ENCODE results near the gene FAM241B.

FAM241B gene

DNA sequence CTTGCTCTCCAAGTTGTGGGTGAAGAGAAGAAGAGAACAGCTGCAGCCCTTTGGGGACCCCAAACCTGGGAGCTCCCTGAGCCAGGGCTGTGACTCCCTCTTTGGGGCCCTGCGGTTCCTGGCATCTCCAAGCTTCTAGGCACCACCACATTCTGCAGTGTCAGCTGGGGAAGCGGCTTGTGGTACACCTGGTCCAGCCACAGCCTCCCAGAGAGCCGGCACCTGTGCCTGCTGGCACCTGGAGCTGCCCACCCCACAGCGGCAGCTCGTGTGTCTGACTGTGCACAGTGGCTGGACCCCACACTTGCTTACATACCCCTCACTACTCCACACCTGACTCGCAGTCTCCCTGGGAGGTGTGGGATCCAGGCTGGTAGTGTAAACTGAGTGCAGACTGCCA is 23.5 kb downstream of the FAM241B start:
- no peaks in the 10 kb centered on the region for H3K79me2 ChIP-seq (ENCODE audit: low read length)
- peaks cover 82% of the 10 kb centered on the region for H3K27me3 ChIP-seq (replicated peaks; ENCODE audit: insufficient read depth, low read length)
- H4K20me1 ChIP-seq (ENCODE audit: insufficient read depth, low read length): no peaks in the 10 kb centered on the region
- H3K9me3 ChIP-seq (replicated peaks; ENCODE audit: insufficient read depth, low read length): no peaks in the 10 kb centered on the region
- H3K4me1 ChIP-seq (ENCODE audit: low read length): no peaks in the 10 kb centered on the region
- TF ChIP-seq EZH2phosphoT487 (IDR thresholded peaks at IDR 0.05; ENCODE audit: low read length): no peak
- TF ChIP-seq, protein P1, sequence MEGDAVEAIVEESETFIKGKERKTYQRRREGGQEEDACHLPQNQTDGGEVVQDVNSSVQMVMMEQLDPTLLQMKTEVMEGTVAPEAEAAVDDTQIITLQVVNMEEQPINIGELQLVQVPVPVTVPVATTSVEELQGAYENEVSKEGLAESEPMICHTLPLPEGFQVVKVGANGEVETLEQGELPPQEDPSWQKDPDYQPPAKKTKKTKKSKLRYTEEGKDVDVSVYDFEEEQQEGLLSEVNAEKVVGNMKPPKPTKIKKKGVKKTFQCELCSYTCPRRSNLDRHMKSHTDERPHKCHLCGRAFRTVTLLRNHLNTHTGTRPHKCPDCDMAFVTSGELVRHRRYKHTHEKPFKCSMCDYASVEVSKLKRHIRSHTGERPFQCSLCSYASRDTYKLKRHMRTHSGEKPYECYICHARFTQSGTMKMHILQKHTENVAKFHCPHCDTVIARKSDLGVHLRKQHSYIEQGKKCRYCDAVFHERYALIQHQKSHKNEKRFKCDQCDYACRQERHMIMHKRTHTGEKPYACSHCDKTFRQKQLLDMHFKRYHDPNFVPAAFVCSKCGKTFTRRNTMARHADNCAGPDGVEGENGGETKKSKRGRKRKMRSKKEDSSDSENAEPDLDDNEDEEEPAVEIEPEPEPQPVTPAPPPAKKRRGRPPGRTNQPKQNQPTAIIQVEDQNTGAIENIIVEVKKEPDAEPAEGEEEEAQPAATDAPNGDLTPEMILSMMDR (IDR thresholded peaks at IDR 0.05; ENCODE audit: low read length): no peak
- TF ChIP-seq EZH2 (optimal IDR thresholded peaks at IDR 0.05; ENCODE audit: low read depth, low read length): no peak
- DNase-seq: no peak
- H3K4me3 ChIP-seq (ENCODE audit: low read length): no peak overlapping the region
- H3K9me2 ChIP-seq (replicated peaks; ENCODE audit: insufficient read depth, low read length): no peaks in the 10 kb centered on the region
- H3F3A ChIP-seq (ENCODE audit: insufficient read depth, low read length): no peaks in the 10 kb centered on the region
- no peak overlapping the region for H3K27ac ChIP-seq (ENCODE audit: low read length)
- no peak overlapping the region for H3K4me2 ChIP-seq (ENCODE audit: low read depth, low read length)
- no peak overlapping the region for H3K9ac ChIP-seq (ENCODE audit: low read length)
- H2AFZ ChIP-seq (ENCODE audit: low read length): no peak overlapping the region
- H3K36me3 ChIP-seq (replicated peaks; ENCODE audit: insufficient read depth, low read length): no peaks in the 10 kb centered on the region

DNA sequence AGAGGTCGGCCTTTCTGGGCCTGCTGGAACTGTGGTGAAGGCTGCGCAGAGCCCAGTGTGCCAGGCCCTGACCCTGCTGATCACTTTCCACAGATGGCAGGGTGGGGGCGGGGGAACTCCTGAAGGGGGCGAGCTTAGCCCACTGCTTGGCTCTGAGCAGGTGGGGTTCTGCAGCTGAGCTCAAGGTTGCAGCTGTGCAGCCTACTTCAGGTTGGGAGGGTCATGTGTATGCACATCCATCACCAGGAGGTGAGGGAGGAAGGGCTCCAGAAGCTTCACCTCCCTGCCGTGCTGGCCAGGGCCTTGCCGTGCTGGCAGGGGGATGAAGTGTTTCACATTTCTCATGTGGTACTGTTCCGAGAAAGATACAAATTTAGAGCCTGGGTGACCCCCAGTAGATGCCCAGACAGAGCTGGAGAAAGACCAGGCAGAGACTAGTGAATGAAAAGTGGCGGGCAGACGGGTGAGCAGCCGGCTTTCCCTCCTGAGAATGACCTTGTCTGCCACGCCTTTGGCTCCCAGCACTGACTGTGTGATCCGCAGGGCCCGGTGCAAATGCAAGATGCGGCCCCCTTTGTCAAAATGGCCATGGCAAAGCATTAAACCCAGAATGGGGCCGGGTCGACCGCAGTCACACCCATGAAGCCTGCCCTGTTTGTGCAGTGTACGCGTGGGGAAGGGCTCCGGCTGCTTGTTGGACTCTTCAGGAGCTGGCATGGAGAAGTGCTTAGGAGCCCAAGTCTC is 25.2 kb downstream of the FAM241B start:
- no peak overlapping the region for H3K27ac ChIP-seq (ENCODE audit: low read length)
- H3K9me2 ChIP-seq (replicated peaks; ENCODE audit: insufficient read depth, low read length): no peaks in the 10 kb centered on the region
- H3K4me3 ChIP-seq (ENCODE audit: low read length): no peak overlapping the region
- no peak for TF ChIP-seq EZH2phosphoT487 (IDR thresholded peaks at IDR 0.05; ENCODE audit: low read length)
- TF ChIP-seq, protein P1 (IDR thresholded peaks at IDR 0.05; ENCODE audit: low read length): no peak
- TF ChIP-seq EZH2 (optimal IDR thresholded peaks at IDR 0.05; ENCODE audit: low read depth, low read length): no peak
- no peaks in the 10 kb centered on the region for H3K9me3 ChIP-seq (replicated peaks; ENCODE audit: insufficient read depth, low read length)
- no peak for DNase-seq
- no peak overlapping the region for H2AFZ ChIP-seq (ENCODE audit: low read length)
- H3K79me2 ChIP-seq (ENCODE audit: low read length): no peaks in the 10 kb centered on the region
- peaks cover 86% of the 10 kb centered on the region for H3K27me3 ChIP-seq (replicated peaks; ENCODE audit: insufficient read depth, low read length)
- no peak overlapping the region for H3K9ac ChIP-seq (ENCODE audit: low read length)
- no peaks in the 10 kb centered on the region for H3K4me1 ChIP-seq (ENCODE audit: low read length)
- no peak overlapping the region for H3K4me2 ChIP-seq (ENCODE audit: low read depth, low read length)
- H3F3A ChIP-seq (ENCODE audit: insufficient read depth, low read length): no peaks in the 10 kb centered on the region
- H4K20me1 ChIP-seq (ENCODE audit: insufficient read depth, low read length): no peaks in the 10 kb centered on the region
- no peaks in the 10 kb centered on the region for H3K36me3 ChIP-seq (replicated peaks; ENCODE audit: insufficient read depth, low read length)

DNA sequence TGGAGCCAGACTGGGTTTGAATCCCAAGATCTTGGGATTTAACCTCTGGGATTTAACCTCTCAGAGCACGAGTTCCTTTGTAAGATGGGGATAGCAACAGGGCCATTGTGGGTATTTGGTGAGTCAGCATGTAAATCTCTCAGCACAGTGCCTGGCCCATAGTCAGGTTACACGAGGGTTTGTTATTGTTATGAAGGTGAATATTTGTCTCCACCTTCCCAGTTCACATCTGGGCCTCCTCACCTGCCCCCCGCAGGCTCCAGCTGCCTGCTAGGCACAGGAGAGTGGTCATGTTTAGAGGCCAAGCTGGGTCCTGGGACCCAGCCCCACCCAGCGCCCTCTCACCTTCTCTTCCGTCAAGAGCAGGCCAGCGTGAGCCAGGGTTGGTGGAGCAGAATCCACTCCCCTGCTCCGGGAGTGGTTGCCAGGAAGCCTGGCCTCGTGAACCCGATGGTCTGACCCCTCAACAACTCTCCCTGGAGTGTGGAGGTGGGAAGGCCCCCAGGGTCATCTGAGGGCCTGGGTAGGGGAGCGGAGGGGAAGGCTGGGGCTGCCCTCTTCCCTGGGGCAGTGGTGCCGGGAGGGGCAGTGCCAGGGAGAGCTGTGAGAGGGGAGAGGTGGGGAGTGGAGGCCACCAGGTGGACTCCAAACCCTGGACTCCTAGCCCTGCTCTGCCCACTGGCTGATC is 26.0 kb downstream of the FAM241B start:
- DNase-seq: no peak
- no peak overlapping the region for H3K4me3 ChIP-seq (ENCODE audit: low read length)
- H3K27me3 ChIP-seq (replicated peaks; ENCODE audit: insufficient read depth, low read length): peaks cover 86% of the 10 kb centered on the region
- no peaks in the 10 kb centered on the region for H3F3A ChIP-seq (ENCODE audit: insufficient read depth, low read length)
- no peak overlapping the region for H2AFZ ChIP-seq (ENCODE audit: low read length)
- H3K9ac ChIP-seq (ENCODE audit: low read length): no peak overlapping the region
- H3K4me2 ChIP-seq (ENCODE audit: low read depth, low read length): no peak overlapping the region
- no peaks in the 10 kb centered on the region for H3K9me3 ChIP-seq (replicated peaks; ENCODE audit: insufficient read depth, low read length)
- TF ChIP-seq EZH2 (optimal IDR thresholded peaks at IDR 0.05; ENCODE audit: low read depth, low read length) (no peak), EZH2phosphoT487 (IDR thresholded peaks at IDR 0.05; ENCODE audit: low read length) (no peak)
- TF ChIP-seq, protein P1 (IDR thresholded peaks at IDR 0.05; ENCODE audit: low read length): no peak
- H3K9me2 ChIP-seq (replicated peaks; ENCODE audit: insufficient read depth, low read length): no peaks in the 10 kb centered on the region
- H3K79me2 ChIP-seq (ENCODE audit: low read length): no peaks in the 10 kb centered on the region
- H3K4me1 ChIP-seq (ENCODE audit: low read length): no peaks in the 10 kb centered on the region
- H4K20me1 ChIP-seq (ENCODE audit: insufficient read depth, low read length): no peaks in the 10 kb centered on the region
- no peaks in the 10 kb centered on the region for H3K36me3 ChIP-seq (replicated peaks; ENCODE audit: insufficient read depth, low read length)
- no peak overlapping the region for H3K27ac ChIP-seq (ENCODE audit: low read length)

Measured in MM.1S (cell line).